Measurements from ENCODE around the gene ULK3.
"Not testable (repeated sequence)": the region's sequence is repeated elsewhere in the genome, so short reads cannot be mapped to it uniquely, and the experiment has no call there.

Gene ULK3

GRCh38 chr15:74842581-74843444 is at the start of gene ULK3:
ULK3 (minus strand) TSS chr15:74843156; CDS start chr15:74843105, 51 bp downstream.
- DNase-seq (ENCODE audit: low spot score) = peak; percentile 89

- DNase-seq (ENCODE audit: low spot score) = no peak
Measured at GRCh38 chr15:74892313-74892712, 49.4 kb upstream of the ULK3 start.

- no peak for DNase-seq (ENCODE audit: low spot score)
Measured at GRCh38 chr15:74891469-74891868, 48.5 kb upstream of the ULK3 start.

- no peak for DNase-seq (ENCODE audit: low spot score)
Measured at GRCh38 chr15:74890665-74890960, 47.7 kb upstream of the ULK3 start.

GRCh38 chr15:74889883-74890664 is 47.1 kb upstream of the ULK3 start, which contains the start of gene MPI:
MPI (plus strand) TSS chr15:74890042; CDS start chr15:74890074, 32 bp downstream.
- peak; percentile 83 for DNase-seq (ENCODE audit: low spot score)

- DNase-seq (ENCODE audit: low spot score) = no peak
Measured at GRCh38 chr15:74889390-74889882, 46.5 kb upstream of the ULK3 start.

GRCh38 chr15:74888716-74889115 is 45.8 kb upstream of the ULK3 start:
- DNase-seq (ENCODE audit: low spot score) = no peak

- DNase-seq (ENCODE audit: low spot score) = not testable (repeated sequence)
Measured at GRCh38 chr15:74887537-74888193, 44.7 kb upstream of the ULK3 start.

GRCh38 chr15:74885461-74885860 is 42.5 kb upstream of the ULK3 start:
- DNase-seq (ENCODE audit: low spot score) = no peak

GRCh38 chr15:74884428-74885223 is 41.7 kb upstream of the ULK3 start:
- DNase-seq (ENCODE audit: low spot score) = no peak

GRCh38 chr15:74882528-74882927 is 39.6 kb upstream of the ULK3 start:
- DNase-seq (ENCODE audit: low spot score) = no peak

GRCh38 chr15:74878273-74878672 is 35.3 kb upstream of the ULK3 start:
- DNase-seq (ENCODE audit: low spot score) = no peak

GRCh38 chr15:74873756-74874424 is 30.9 kb upstream of the ULK3 start:
- DNase-seq (ENCODE audit: low spot score) = no peak

GRCh38 chr15:74873036-74873755 is 30.2 kb upstream of the ULK3 start, which contains the start of gene SCAMP2:
SCAMP2 (minus strand) TSS chr15:74873365; CDS start chr15:74873255, 110 bp downstream.
- DNase-seq (ENCODE audit: low spot score) = peak; percentile 95

GRCh38 chr15:74872702-74873035 is 29.7 kb upstream of the ULK3 start:
- no peak for DNase-seq (ENCODE audit: low spot score)

- no peak for DNase-seq (ENCODE audit: low spot score)
Measured at GRCh38 chr15:74870436-74871215, 27.7 kb upstream of the ULK3 start.

GRCh38 chr15:74869726-74870407 is 26.9 kb upstream of the ULK3 start:
- DNase-seq (ENCODE audit: low spot score) = peak; percentile 68

- DNase-seq (ENCODE audit: low spot score) = no peak
Measured at GRCh38 chr15:74869372-74869725, 26.4 kb upstream of the ULK3 start.

- DNase-seq (ENCODE audit: low spot score) = peak; percentile 33
Measured at GRCh38 chr15:74868059-74868458, 25.1 kb upstream of the ULK3 start.
